ENCODE data around the gene MGRN1.

MGRN1 gene

GRCh38 chr16:4604401-4604800, 20.2 kb upstream of the MGRN1 start:
- DNase-seq (ENCODE audit: low read depth) = no peak

GRCh38 chr16:4606354-4606753, 18.3 kb upstream of the MGRN1 start:
- DNase-seq (ENCODE audit: low read depth) = no peak

GRCh38 chr16:4607841-4608703, 16.6 kb upstream of the MGRN1 start:
- DNase-seq (ENCODE audit: low read depth) = no peak

- no peak for DNase-seq (ENCODE audit: low read depth)
Observed at GRCh38 chr16:4608704-4608980, 16.0 kb upstream of the MGRN1 start.

GRCh38 chr16:4609200-4610010, 15.2 kb upstream of the MGRN1 start:
- no peak for DNase-seq (ENCODE audit: low read depth)

- DNase-seq (ENCODE audit: low read depth) = peak; percentile 14
Observed at GRCh38 chr16:4610011-4611005, 14.3 kb upstream of the MGRN1 start.

- peak; percentile 73 for DNase-seq (ENCODE audit: low read depth)
Observed at GRCh38 chr16:4611337-4612021, 13.1 kb upstream of the MGRN1 start.

- no peak for DNase-seq (ENCODE audit: low read depth)
Observed at GRCh38 chr16:4612474-4612931, 12.1 kb upstream of the MGRN1 start.

GRCh38 chr16:4612977-4613635, 11.5 kb upstream of the MGRN1 start:
- DNase-seq (ENCODE audit: low read depth) = no peak

GRCh38 chr16:4613636-4614570, 10.7 kb upstream of the MGRN1 start:
- DNase-seq (ENCODE audit: low read depth) = peak; percentile 35

- DNase-seq (ENCODE audit: low read depth) = peak; percentile 86
Observed at GRCh38 chr16:4614571-4615383, 9.8 kb upstream of the MGRN1 start, which contains the start of gene UBALD1. TSS of gene UBALD1 (minus strand) at chr16:4614888. CDS start at chr16:4614797, 91 bp downstream.

GRCh38 chr16:4615384-4616046, 9.1 kb upstream of the MGRN1 start:
- no peak for DNase-seq (ENCODE audit: low read depth)

- peak; percentile 100 for DNase-seq (ENCODE audit: low read depth)
Observed at GRCh38 chr16:4616047-4616811, 8.4 kb upstream of the MGRN1 start.

- DNase-seq (ENCODE audit: low read depth) = no peak
Observed at GRCh38 chr16:4617880-4618279, 6.7 kb upstream of the MGRN1 start.

GRCh38 chr16:4618645-4619418, 5.8 kb upstream of the MGRN1 start:
- DNase-seq (ENCODE audit: low read depth) = no peak

- no peak for DNase-seq (ENCODE audit: low read depth)
Observed at GRCh38 chr16:4623593-4623992, 1.0 kb upstream of the MGRN1 start.
